Right ventricle myocardium superior (tissue), 1 donor: ENCODE measurements around the gene CXCL8. TPM values are rescaled to one million over a fixed set of nuclear protein-coding genes. Genes with fewer than 3 reads are reported as not detected.
"Not testable (repeated sequence)": the region's sequence is repeated elsewhere in the genome, so short reads cannot be mapped to it uniquely, and the experiment has no call there.

Source experiments
- ATAC-seq: fragments of 200-7000 bp; cut with Tn5 transposase; one replicate; pipeline ENCODE4 v1.9.1; 2020; ENCODE audit warnings: mild to moderate bottlenecking; ENCODE audit not compliant: poor library complexity
- DNase-seq: peaks from one replicate; pipeline ENCODE4 v3.0.0-alpha.2; 2020
- intact Hi-C: fragments of 100-400 bp; cut with DNase I; formaldehyde crosslinking; loops from one replicate; pipeline ENCODE4 v1.11.2; 2022
- total RNA-seq: library from RNA; stranded (reverse); fragmentation: NEBNext Ultra II Directional; extraction: Animal tissue kit (Norgen Biotek cat#: 25700); gene quantifications from one replicate; pipeline ENCODE4 v1.2.1, GENCODE V29; 2021
- donor health status: DM: no; HTN: yes; CAD: no; lungs with severe emphysema.

The CXCL8 gene
- total RNA-seq, 1 donor from 2014 or later, result not detected

- no peak for ATAC-seq
- intact Hi-C loops, result no loop called here
- DNase-seq, result no peak
Observed at GRCh38 chr4:73772363-73772762, 32.0 kb downstream of the CXCL8 start.

GRCh38 chr4:73774406-73774805 lies 34.0 kb downstream of the CXCL8 start:
- ATAC-seq, DNase-seq, intact Hi-C loops: not testable (repeated sequence)

DNA sequence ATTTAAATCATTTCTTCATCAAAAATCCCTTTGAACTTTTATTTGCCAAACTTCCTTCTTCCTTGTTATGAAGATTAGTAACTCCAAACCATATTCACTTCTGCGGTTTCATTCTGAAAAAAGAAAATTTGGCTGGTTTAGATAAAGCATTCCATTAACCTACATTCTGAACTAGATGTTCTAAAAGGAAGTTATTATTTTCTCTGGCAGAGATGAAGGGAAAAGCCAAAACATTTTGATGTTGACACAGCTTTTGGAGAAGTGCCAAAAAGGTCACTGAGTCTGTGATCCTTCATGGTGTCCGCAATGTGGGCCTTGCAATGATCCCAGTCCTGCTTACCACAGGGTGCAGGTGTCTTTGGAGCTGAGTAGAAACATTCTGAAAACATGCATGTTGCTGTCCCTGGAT lies 36.0 kb downstream of the CXCL8 start:
- ATAC-seq (peak; percentile 87), DNase-seq (no peak)
- intact Hi-C loops, result no loop called here

DNA sequence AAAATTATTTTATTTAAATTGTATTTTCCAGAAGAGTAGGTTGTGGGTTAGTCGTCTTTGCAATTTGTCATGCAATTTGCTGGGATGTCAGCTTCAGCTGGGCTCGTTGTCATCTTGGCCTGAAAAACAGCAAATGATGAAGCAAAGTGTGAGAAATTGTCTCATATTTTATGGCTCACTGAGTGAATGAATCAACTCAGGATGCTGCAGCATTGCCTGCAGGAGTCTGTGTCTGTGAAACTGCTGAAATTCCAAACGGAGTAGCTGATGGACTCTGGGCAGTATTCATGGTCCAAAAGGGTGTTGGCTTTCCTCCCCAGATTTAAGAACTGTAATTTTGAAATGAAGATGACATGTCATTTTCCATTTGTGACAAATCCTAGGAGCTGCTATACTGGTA lies 37.2 kb downstream of the CXCL8 start:
- ATAC-seq (peak; percentile 49), DNase-seq (no peak)
- intact Hi-C loops, result no loop called here

DNA sequence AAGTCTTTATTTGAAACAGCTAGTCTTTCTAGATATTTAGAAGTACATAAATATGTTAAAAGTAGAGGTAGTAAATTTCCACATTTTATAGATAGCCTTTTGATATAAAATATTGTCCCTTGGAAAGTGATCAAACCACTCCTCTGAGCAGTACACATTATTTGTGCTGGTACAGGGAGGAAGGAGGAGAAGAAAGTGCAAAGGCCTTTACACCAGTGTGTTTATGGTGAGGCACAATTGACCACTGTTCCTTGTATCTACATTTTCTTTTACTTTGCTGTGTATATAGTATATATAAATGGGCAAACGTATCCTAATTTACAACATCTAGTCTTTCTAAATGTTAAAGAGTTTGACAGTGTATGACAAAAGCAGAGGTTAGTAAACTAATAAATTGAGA lies 39.9 kb downstream of the CXCL8 start:
- intact Hi-C loops, result no loop called here
- no peak for ATAC-seq

GRCh38 chr4:73780834-73781233 lies 40.5 kb downstream of the CXCL8 start:
- no peak for ATAC-seq
- DNase-seq, result no peak
- intact Hi-C loops, result no loop called here

More for the DNA sequence above, 39.9 kb downstream of the CXCL8 start:
- DNase-seq, result no peak

GRCh38 chr4:73788411-73788810 lies 48.0 kb downstream of the CXCL8 start:
- no peak for DNase-seq
- no peak for ATAC-seq

More at GRCh38 chr4:73788411-73788810, 48.0 kb downstream of the CXCL8 start:
- intact Hi-C loops, result no loop called here

Other genes starting within 250 kb of the CXCL8 start
- gene RASSF6, start 120.1 kb upstream of the CXCL8 start, total RNA-seq, result not detected
- not detected for gene CXCL6, start 96.1 kb downstream of the CXCL8 start, total RNA-seq
- not detected for gene PF4V1, start 112.7 kb downstream of the CXCL8 start, total RNA-seq
- 0.81 TPM for gene CXCL1, start 128.8 kb downstream of the CXCL8 start, total RNA-seq
- gene PF4, start 241.5 kb downstream of the CXCL8 start, total RNA-seq, result not detected
- gene PPBP, start 247.6 kb downstream of the CXCL8 start, total RNA-seq, result 0.32 TPM